HepG2 (cell line): ENCODE results near the gene PITRM1. TPM values are rescaled to one million over a fixed set of nuclear protein-coding genes. Genes with fewer than 3 reads are reported as not detected.

Experiments used
- ATAC-seq: fragments of 200-7000 bp; cut with Tn5 transposase; 3 replicates; pipeline ENCODE4 v1.9.1; 2020; ENCODE audit warnings: mild to moderate bottlenecking, moderate library complexity
- BruUV-seq: library from RNA; stranded (reverse); fragments of 400-500 nt; replicated peaks from 2 replicates; lab custom pipeline; 2021; lab: Mats Ljungman, UMichigan
- CTCF ChIA-PET: fragments of 300-600 bp; formaldehyde crosslinking; extraction: SDS; loops from one replicate; lab custom pipeline; 2021; ENCODE audit warnings: low total read pairs, inconsistent platforms, low intra/inter-chr PET ratio; lab: Yijun Ruan, JAX
- POLR2A ChIA-PET: fragments of 350-600 bp; sonication (Branson Sonifier 250); formaldehyde crosslinking; loops from one replicate; lab custom pipeline; 2020; ENCODE audit warnings: antibody characterized with exemption, inconsistent platforms; lab: Yijun Ruan, JAX
- DNase-seq: peaks from one replicate; pipeline ENCODE4 v3.0.0-alpha.2; 2015; ENCODE audit warnings: low spot score
- FAIRE-seq: peaks from 3 replicates; lab custom pipeline; 2011; peaks lifted over from hg19 to GRCh38; lab: Jason Lieb, UNC
- H2AFZ ChIP-seq: one replicate; pipeline ENCODE4 v1.6.1; 2011; ENCODE audit warnings: low read length, inconsistent platforms
- H3K27ac ChIP-seq: fragments of 300-600 bp; 3 replicates; pipeline ENCODE4 v1.8.0; 2011; ENCODE audit warnings: mixed run types, mild to moderate bottlenecking, mixed read lengths, low read length, inconsistent platforms; ENCODE audit not compliant: insufficient read depth; ENCODE audit errors: extremely low read length
- H3K27me3 ChIP-seq, 2 experiments: fragments of 200-600 bp in 1 of 2; 2 replicates in 1 of 2; 3 replicates in 1 of 2; pipeline versions ENCODE4 v1.6.0 to v1.8.0; 2011; ENCODE audit warnings: low read length in 2 of 2, mild to moderate bottlenecking in 2 of 2, moderate library complexity in 2 of 2, inconsistent platforms in 1 of 2; ENCODE audit not compliant: insufficient read depth in 2 of 2, control insufficient read depth in 1 of 2
- H3K36me3 ChIP-seq, 2 experiments: fragments of 200-600 bp in 1 of 2; replicated peaks in 1 of 2; 2 replicates in 1 of 2; 3 replicates in 1 of 2; pipeline versions ENCODE4 v1.5.1 to v1.8.0; 2011; ENCODE audit warnings: low read length in 2 of 2, inconsistent platforms in 1 of 2; ENCODE audit not compliant: insufficient read depth in 2 of 2, control insufficient read depth in 1 of 2
- H3K4me1 ChIP-seq: 2 replicates; pipeline ENCODE4 v1.5.1; 2012; ENCODE audit warnings: low read length, inconsistent platforms; ENCODE audit not compliant: insufficient read depth
- H3K4me2 ChIP-seq: 2 replicates; pipeline ENCODE4 v1.6.0; 2011; ENCODE audit warnings: low read depth, low read length, inconsistent platforms
- H3K4me3 ChIP-seq, 3 experiments: fragments of 200-600 bp in 1 of 3; sonication (generic), shearing (Covaris generic) in 1 of 3; replicated peaks in 1 of 3; 2 replicates each; pipeline ENCODE4 v1.5.1; 2011 to 2016; ENCODE audit warnings: low read length in 3 of 3, inconsistent platforms in 2 of 3, low read depth in 2 of 3, mild to moderate bottlenecking in 2 of 3, control low read depth in 1 of 3, mixed read lengths in 1 of 3; ENCODE audit not compliant: insufficient read depth in 1 of 3
- H3K79me2 ChIP-seq: one replicate; pipeline ENCODE4 v1.6.1; 2011; ENCODE audit warnings: low read length, inconsistent platforms; ENCODE audit not compliant: insufficient read depth
- H3K9ac ChIP-seq: 2 replicates; pipeline ENCODE4 v1.6.0; 2011; ENCODE audit warnings: mild to moderate bottlenecking, low read depth, low read length, inconsistent platforms; ENCODE audit not compliant: insufficient read depth
- H3K9me3 ChIP-seq: 2 replicates; pipeline ENCODE4 v1.5.1; 2012; ENCODE audit warnings: mild to moderate bottlenecking, low read length
- H4K20me1 ChIP-seq: 2 replicates; pipeline ENCODE4 v1.6.0; 2011; ENCODE audit warnings: inconsistent platforms, mild to moderate bottlenecking, low read length, moderate library complexity; ENCODE audit not compliant: insufficient read depth
- BCL6 ChIP-seq: IDR thresholded peaks from 2 replicates; pipeline ENCODE4 v1.6.1; 2016; ENCODE audit warnings: missing genetic modification reagents, missing compliant biosample characterization
- E2F2 ChIP-seq: sonication (generic); formaldehyde crosslinking; IDR thresholded peaks from 2 replicates; pipeline ENCODE4 v1.4.0; 2020; ENCODE audit warnings: missing genetic modification reagents, borderline replicate concordance
- FOXC1 ChIP-seq: sonication (generic); formaldehyde crosslinking; IDR thresholded peaks from 2 replicates; pipeline ENCODE4 v1.8.0; 2022; ENCODE audit warnings: mild to moderate bottlenecking, missing genetic modification reagents, borderline replicate concordance
- HNRNPLL ChIP-seq: fragments of 200-400 bp; formaldehyde crosslinking; IDR thresholded peaks from 2 replicates; pipeline ENCODE4 v1.6.1; 2017; ENCODE audit warnings: mild to moderate bottlenecking, low read depth, low read length; ENCODE audit not compliant: poor library complexity, severe bottlenecking
- RCOR2 ChIP-seq: IDR thresholded peaks from 2 replicates; pipeline ENCODE4 v1.6.1; 2016; ENCODE audit warnings: missing biosample characterization, missing genetic modification reagents
- RELA ChIP-seq: sonication (generic); formaldehyde crosslinking; IDR thresholded peaks from 2 replicates; pipeline ENCODE4 v1.4.0; 2020; ENCODE audit warnings: missing genetic modification reagents
- SYNCRIP ChIP-seq: fragments of 200-400 bp; formaldehyde crosslinking; IDR thresholded peaks from 2 replicates; pipeline ENCODE4 v1.6.1; 2018; ENCODE audit warnings: mild to moderate bottlenecking, low read depth, low read length; ENCODE audit not compliant: insufficient read depth
- ZNF136 ChIP-seq: sonication (generic); formaldehyde crosslinking; IDR thresholded peaks from 2 replicates; pipeline ENCODE4 v1.8.1; 2022; ENCODE audit warnings: low read depth, mild to moderate bottlenecking, moderate library complexity, missing genetic modification reagents
- ZNF318 ChIP-seq: sonication (generic); formaldehyde crosslinking; IDR thresholded peaks from 2 replicates; pipeline ENCODE4 v1.4.0; 2020; ENCODE audit warnings: mild to moderate bottlenecking, missing genetic modification reagents
- ZNF326 ChIP-seq: sonication (generic); formaldehyde crosslinking; IDR thresholded peaks from 2 replicates; pipeline ENCODE4 v1.4.0; 2020; ENCODE audit warnings: missing genetic modification reagents, borderline replicate concordance
- ZNF704 ChIP-seq: sonication (generic); formaldehyde crosslinking; IDR thresholded peaks from 2 replicates; pipeline ENCODE4 v1.8.1; 2023; ENCODE audit warnings: mild to moderate bottlenecking, inconsistent platforms, moderate library complexity, missing genetic modification reagents, borderline replicate concordance
- ZNF75D ChIP-seq: sonication (generic); formaldehyde crosslinking; IDR thresholded peaks from 2 replicates; pipeline ENCODE4 v1.8.1; 2023; ENCODE audit warnings: missing genetic modification reagents, mild to moderate bottlenecking, borderline replicate concordance
- ZNF790 ChIP-seq: sonication (generic); formaldehyde crosslinking; IDR thresholded peaks from 2 replicates; pipeline ENCODE4 v1.8.0; 2022; ENCODE audit warnings: missing genetic modification reagents, mild to moderate bottlenecking, borderline replicate concordance
- WGBS: methylation state at CpG from one replicate; pipeline ENCODE4 v1.1.6; 2017; ENCODE audit warnings: low lambda C conversion rate; 5-methylcytosine and 5-hydroxymethylcytosine counted together
- in situ Hi-C: cut with HindIII; loops from 2 replicates; pipeline ENCODE4 v1.10.0; 2017; ENCODE audit warnings: low pct_unique_long_range_greater_than_20kb; ENCODE audit not compliant: extremely low pct_ligation_motif_present
- intact Hi-C: fragments of 100-400 bp; cut with micrococcal nuclease; formaldehyde crosslinking; loops from one replicate; pipeline ENCODE4 v1.10.0; 2022; ENCODE audit not compliant: unreplicated experiment
- polyA plus RNA-seq, 8 experiments: library from polyadenylated mRNA; depleted of rRNA in 3 of 8; stranded (reverse) in 7 of 8; unstranded in 1 of 8; fragments of >200 nt; fragmentation: Illumina TruSeq in 4 of 8; extraction: Trizol in 4 of 8; gene quantifications; 2 replicates each; pipeline versions ENCODE4 v1.2.1 to v1.2.3, GENCODE V29; 2011 to 2016; ENCODE audit warnings: low read depth in 4 of 8, missing spikeins in 1 of 8, mixed read lengths in 1 of 8; ENCODE audit not compliant: insufficient read depth in 1 of 8
- total RNA-seq, 5 experiments: library from RNA; depleted of rRNA; stranded (reverse); fragments of >200 nt; fragmentation: Illumina TruSeq; extraction: Trizol; gene quantifications; 2 replicates each; pipeline ENCODE4 v1.2.3, GENCODE V29; 2016; ENCODE audit warnings: low read depth in 1 of 5
- TF ChIP-seq, protein P1 (sequence below): sonication (generic); formaldehyde crosslinking; IDR thresholded peaks from 2 replicates; pipeline ENCODE4 v1.8.1; 2023; ENCODE audit warnings: mild to moderate bottlenecking, missing genetic modification reagents, borderline replicate concordance

The PITRM1 gene
- total and polyA plus RNA-seq, 2 of the 13 experiments (the other 11 are each of a cell fraction or from before 2014, with no cell fraction given): 16.4 to 29.0 TPM

GRCh38 chr10:3149918-3150317 is 22.7 kb downstream of the PITRM1 start:
- intact Hi-C loops: no loop called here
- no peak overlapping the region for H3K27ac ChIP-seq
- no peaks in the 10 kb centered on the region for H3K79me2 ChIP-seq
- no peaks in the 10 kb centered on the region for H4K20me1 ChIP-seq
- H3K36me3 ChIP-seq: peaks cover 15 to 69% of the 10 kb centered on the region in 2 experiments
- H2AFZ ChIP-seq: no peak overlapping the region
- in situ Hi-C loops: no loop called here
- no peaks in the 10 kb centered on the region for H3K4me1 ChIP-seq
- no peaks in the 10 kb centered on the region for H3K9me3 ChIP-seq
- ATAC-seq: no peak
- ChIA-PET CTCF (no interaction called here), POLR2A (no interaction called here)
- no peaks in the 10 kb centered on the region for H3K27me3 ChIP-seq
- WGBS: 93% methylated on average over 10 of the region's 11 CpGs
- no peak for DNase-seq
- H3K4me2 ChIP-seq: no peak overlapping the region
- FAIRE-seq: no peak
- H3K9ac ChIP-seq: no peak overlapping the region
- TF ChIP-seq, protein P1, sequence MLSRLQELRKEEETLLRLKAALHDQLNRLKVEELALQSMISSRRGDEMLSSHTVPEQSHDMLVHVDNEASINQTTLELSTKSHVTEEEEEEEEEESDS (CRISPR knock-in tag): no peak
- TF ChIP-seq E2F2 (CRISPR knock-in tag): no peak
- no peak for TF ChIP-seq ZNF318 (CRISPR knock-in tag)
- no peak for TF ChIP-seq ZNF136 (CRISPR knock-in tag)
- no peak for TF ChIP-seq FOXC1 (CRISPR knock-in tag)
- no peak for TF ChIP-seq BCL6 (CRISPR knock-in tag)
- TF ChIP-seq ZNF704 (CRISPR knock-in tag): no peak
- TF ChIP-seq RELA (CRISPR knock-in tag): no peak
- no peak for TF ChIP-seq HNRNPLL
- TF ChIP-seq ZNF75D (CRISPR knock-in tag): no peak
- TF ChIP-seq RCOR2 (CRISPR knock-in tag): no peak
- TF ChIP-seq ZNF326: no peak
- no peak for TF ChIP-seq SYNCRIP
- no peak for TF ChIP-seq ZNF790 (CRISPR knock-in tag)
- H3K4me3 ChIP-seq: no peak overlapping the region
- no TSS peak for BruUV-seq
